HG02588 (cell line): ENCODE data around the gene C11orf98.

ENCODE experiments used
- ATAC-seq: cut with Tn5 transposase; IDR thresholded peaks from one replicate; pipeline ENCODE4 v1.9.1; 2021; ENCODE audit warnings: mild to moderate bottlenecking, moderate library complexity; ENCODE audit not compliant: unreplicated experiment

C11orf98 gene

DNA sequence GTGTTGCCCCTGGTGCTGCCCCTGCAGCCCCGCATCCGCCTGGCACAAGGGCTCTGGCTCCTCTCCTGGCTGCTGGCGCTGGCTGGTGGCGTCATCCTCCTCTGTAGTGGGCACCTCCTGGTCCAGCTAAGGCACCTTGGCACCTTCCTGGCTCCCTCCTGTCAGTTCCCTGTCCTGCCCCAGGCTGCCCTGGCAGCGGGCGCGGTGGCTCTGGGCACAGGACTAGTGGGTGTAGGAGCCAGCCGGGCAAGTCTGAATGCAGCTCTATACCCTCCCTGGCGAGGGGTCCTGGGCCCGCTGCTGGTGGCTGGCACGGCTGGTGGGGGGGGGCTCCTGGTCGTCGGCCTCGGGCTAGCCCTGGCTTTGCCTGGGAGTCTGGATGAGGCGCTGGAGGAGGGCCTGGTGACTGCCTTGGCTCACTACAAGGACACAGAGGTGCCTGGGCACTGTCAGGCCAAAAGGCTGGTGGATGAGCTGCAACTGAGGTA is 51.7 kb downstream of the C11orf98 start:
- ATAC-seq = no peak
